ENCODE data around the gene KDM3B. TPM values are rescaled to one million over a fixed set of nuclear protein-coding genes. Genes with fewer than 3 reads are reported as not detected.

Gene KDM3B
- total RNA-seq, 1 donor from 2014 or later: 97.7 TPM

- Mint-ChIP-seq H3K4me1 (ENCODE audit: unreplicated experiment) (peaks cover 21% of the 10 kb centered on the region), H3K27ac (peak overlapping the region; percentile 82), H3K27me3 (no peaks in the 10 kb centered on the region), H3K9me3 (no peaks in the 10 kb centered on the region), H3K36me3 (peaks cover 19% of the 10 kb centered on the region), H3K4me3 (peak overlapping the region; percentile 90)
- no peak for TF ChIP-seq CTCF (conservative IDR thresholded peaks at IDR 0.05)
- DNase-seq (ENCODE audit: extremely low spot score, unreplicated experiment): no peak
These were observed 85.7 kb downstream of the KDM3B start for GRCh38 chr5:138438003-138438723.

GRCh38 chr5:138438724-138439476 lies 86.4 kb downstream of the KDM3B start, which contains the start of gene REEP2:
REEP2 (plus strand) TSS chr5:138439057; CDS start chr5:138439209, 152 bp downstream.
- TF ChIP-seq CTCF (conservative IDR thresholded peaks at IDR 0.05): peak; percentile 21
- Mint-ChIP-seq H3K4me3 (peak within 1 kb of the TSS; percentile 90), H3K27me3 (no peaks in the 10 kb centered on the region), H3K27ac (peak within 1 kb of the TSS; percentile 82), H3K4me1 (ENCODE audit: unreplicated experiment) (peaks cover 21% of the 10 kb centered on the region), H3K9me3 (no peaks in the 10 kb centered on the region), H3K36me3 (peaks cover 19% of the 10 kb centered on the region)
- no peak for DNase-seq (ENCODE audit: extremely low spot score, unreplicated experiment)

- no peak for DNase-seq (ENCODE audit: extremely low spot score, unreplicated experiment)
- Mint-ChIP-seq H3K4me1 (ENCODE audit: unreplicated experiment) (peaks cover 21% of the 10 kb centered on the region), H3K9me3 (no peaks in the 10 kb centered on the region), H3K27me3 (no peaks in the 10 kb centered on the region), H3K36me3 (peaks cover 16% of the 10 kb centered on the region), H3K27ac (peak overlapping the region; percentile 48), H3K4me3 (peak overlapping the region; percentile 86)
- TF ChIP-seq CTCF (conservative IDR thresholded peaks at IDR 0.05): no peak
These were observed 87.1 kb downstream of the KDM3B start for GRCh38 chr5:138439477-138440158.

GRCh38 chr5:138440159-138441073 lies 87.9 kb downstream of the KDM3B start:
- Mint-ChIP-seq H3K27ac (no peak overlapping the region), H3K27me3 (no peaks in the 10 kb centered on the region), H3K9me3 (no peaks in the 10 kb centered on the region), H3K4me3 (peak overlapping the region; percentile 86), H3K4me1 (ENCODE audit: unreplicated experiment) (peaks cover 21% of the 10 kb centered on the region), H3K36me3 (peaks cover 8% of the 10 kb centered on the region)
- TF ChIP-seq CTCF (conservative IDR thresholded peaks at IDR 0.05): no peak
- DNase-seq (ENCODE audit: extremely low spot score, unreplicated experiment): no peak

GRCh38 chr5:138441221-138441620 lies 88.7 kb downstream of the KDM3B start:
- no peak overlapping the region for H3K27ac Mint-ChIP-seq

More at GRCh38 chr5:138441221-138441620, 88.7 kb downstream of the KDM3B start:
- no peak overlapping the region for H3K4me3 Mint-ChIP-seq
- H3K27me3 Mint-ChIP-seq: no peaks in the 10 kb centered on the region
- TF ChIP-seq CTCF (conservative IDR thresholded peaks at IDR 0.05): no peak
- H3K36me3 Mint-ChIP-seq: peaks cover 7% of the 10 kb centered on the region
- no peak for DNase-seq (ENCODE audit: extremely low spot score, unreplicated experiment)
- no peaks in the 10 kb centered on the region for H3K9me3 Mint-ChIP-seq
- H3K4me1 Mint-ChIP-seq (ENCODE audit: unreplicated experiment): peaks cover 21% of the 10 kb centered on the region

All from type B pancreatic cell (in vitro differentiated cells).